HG02943 (cell line): Measurements from ENCODE around the gene CD247.

Source experiments
- ATAC-seq: cut with Tn5 transposase; IDR thresholded peaks from one replicate; pipeline ENCODE4 v1.9.1; 2021; ENCODE audit warnings: mild to moderate bottlenecking, low read depth, moderate library complexity; ENCODE audit not compliant: unreplicated experiment

CD247 gene

GRCh38 chr1:167419245-167419644, 99.1 kb downstream of the CD247 start:
- ATAC-seq, result no peak

GRCh38 chr1:167418391-167418790, 99.9 kb downstream of the CD247 start:
- no peak for ATAC-seq

DNA sequence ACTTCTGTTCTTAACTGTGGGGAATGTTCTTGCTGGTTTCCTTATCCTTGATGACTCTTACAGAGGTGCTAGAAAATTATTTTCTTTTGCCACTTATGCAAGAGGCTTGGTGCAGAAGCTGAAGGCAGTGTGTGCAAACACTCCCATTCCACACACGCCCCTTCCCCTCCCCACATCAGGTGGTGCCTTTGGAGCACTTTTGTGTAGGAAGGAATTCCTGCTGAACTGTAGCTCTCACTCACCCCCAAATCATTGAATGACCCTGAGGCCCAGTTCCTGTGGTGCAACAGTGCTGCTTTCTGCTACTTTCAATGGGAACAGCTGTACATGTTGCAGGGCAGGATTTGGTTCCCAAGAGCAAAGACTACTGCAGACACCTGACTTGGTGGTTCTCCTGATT, 101.8 kb downstream of the CD247 start:
- no peak for ATAC-seq

GRCh38 chr1:167413328-167413727, 105.0 kb downstream of the CD247 start:
- no peak for ATAC-seq

- no peak for ATAC-seq
Observed at GRCh38 chr1:167412920-167413319, 105.4 kb downstream of the CD247 start.

GRCh38 chr1:167412072-167412471, 106.3 kb downstream of the CD247 start:
- no peak for ATAC-seq

GRCh38 chr1:167409183-167409582, 109.1 kb downstream of the CD247 start:
- ATAC-seq, result no peak

- ATAC-seq, result no peak
Observed at GRCh38 chr1:167408355-167408754, 110.0 kb downstream of the CD247 start.

DNA sequence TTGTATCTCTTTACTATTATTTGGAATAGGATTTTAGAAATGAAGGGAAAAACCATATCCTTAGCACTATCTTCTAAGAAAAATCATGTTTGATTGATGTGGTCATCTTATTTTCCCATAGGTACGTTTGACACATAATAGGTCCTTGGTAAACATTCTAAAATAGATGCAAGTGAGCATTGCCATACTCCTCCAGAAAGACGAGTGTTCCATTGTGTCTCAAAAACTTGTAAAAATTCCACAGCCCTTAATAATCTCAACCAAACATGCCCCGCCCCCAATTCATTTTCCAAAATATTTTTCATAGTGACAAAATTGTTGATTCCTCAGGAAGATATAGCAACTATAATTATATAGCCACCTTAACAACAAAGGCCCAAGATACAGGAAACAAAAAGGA, 113.4 kb downstream of the CD247 start:
- no peak for ATAC-seq

- ATAC-seq, result no peak
Observed at GRCh38 chr1:167404161-167404888, 114.0 kb downstream of the CD247 start.

DNA sequence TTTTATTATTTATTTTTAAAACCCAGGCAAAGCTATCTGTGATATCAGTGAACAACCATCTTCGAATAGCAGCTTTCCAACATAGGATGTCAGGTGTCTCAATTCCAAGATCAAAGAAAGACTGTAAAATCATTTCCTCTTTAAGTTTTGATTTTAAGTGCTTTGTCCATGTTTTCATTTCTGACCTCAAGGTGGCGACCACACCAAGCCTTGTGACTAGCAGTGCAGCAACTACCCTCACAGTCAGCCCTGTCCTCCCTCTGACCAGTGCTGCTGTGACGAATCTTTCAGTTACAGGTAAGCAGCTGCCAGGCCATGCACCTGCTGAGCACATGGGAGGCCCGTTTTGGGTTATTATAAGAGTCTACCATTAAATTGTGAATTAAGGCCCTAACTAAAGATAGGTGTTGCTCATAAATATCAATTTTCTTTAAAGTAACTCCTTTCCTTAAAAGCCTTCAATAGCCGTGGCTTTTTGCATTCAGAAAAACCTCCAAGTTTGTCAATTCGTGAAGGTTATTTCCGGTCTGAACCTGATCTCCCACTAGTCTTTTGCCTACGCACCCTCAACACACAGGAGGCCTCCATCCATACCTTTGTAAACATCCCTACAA, 117.0 kb downstream of the CD247 start:
- no peak for ATAC-seq

- ATAC-seq, result no peak
Observed at GRCh38 chr1:167400359-167400953, 117.9 kb downstream of the CD247 start.

DNA sequence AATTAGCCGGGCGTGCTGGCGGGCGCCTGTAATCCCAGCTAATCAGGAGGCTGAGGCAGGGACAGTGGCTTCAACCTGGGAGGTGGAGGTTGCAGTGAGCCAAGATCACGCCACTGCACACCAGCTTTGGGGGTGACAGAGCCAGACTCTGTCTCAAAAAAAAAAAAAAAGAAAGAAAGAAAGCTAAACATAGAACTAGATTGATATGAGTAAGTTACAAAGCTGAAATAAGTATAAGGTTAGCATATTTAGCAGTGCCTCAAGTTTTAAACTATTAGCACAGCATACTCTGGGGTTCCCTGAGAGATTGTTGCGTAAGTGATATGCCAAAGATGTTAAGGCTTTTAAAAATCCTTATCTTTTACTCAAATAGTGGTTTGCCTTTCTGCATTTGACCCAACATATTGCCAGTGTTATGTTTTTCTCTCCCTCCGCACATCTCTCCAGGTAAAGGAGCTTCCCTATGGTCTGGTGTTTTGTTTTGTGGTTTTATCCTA, 126.1 kb downstream of the CD247 start:
- ATAC-seq, result no peak

GRCh38 chr1:167388976-167389375, 129.4 kb downstream of the CD247 start:
- ATAC-seq, result no peak

GRCh38 chr1:167387251-167387910, 130.9 kb downstream of the CD247 start:
- ATAC-seq, result no peak
